ENCODE data around the gene LUZP2.
A peak's percentile ranks its signal among the peaks of the same experiment; 100 is the strongest.

The LUZP2 gene

DNA sequence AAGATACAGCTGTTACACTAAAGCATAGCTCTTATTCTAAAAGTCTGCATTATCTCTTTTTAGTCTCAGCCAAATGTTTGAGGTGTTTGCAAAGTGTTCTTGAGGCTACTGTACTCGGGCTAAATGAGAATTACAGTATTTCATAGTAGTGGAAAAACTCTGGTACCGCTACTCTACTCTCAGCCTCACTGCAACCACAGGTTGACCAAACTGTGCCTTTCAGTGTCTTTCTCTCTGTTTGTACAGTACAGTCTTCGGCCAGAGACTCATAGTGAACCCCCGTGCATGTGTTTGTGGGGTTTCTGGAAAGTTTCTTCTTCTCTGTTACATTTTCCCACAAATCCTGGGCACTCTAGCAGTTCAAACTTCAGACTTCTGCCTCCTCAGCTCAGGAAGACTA, 7.4 kb upstream of the LUZP2 start:
- TF ChIP-seq, protein P1, sequence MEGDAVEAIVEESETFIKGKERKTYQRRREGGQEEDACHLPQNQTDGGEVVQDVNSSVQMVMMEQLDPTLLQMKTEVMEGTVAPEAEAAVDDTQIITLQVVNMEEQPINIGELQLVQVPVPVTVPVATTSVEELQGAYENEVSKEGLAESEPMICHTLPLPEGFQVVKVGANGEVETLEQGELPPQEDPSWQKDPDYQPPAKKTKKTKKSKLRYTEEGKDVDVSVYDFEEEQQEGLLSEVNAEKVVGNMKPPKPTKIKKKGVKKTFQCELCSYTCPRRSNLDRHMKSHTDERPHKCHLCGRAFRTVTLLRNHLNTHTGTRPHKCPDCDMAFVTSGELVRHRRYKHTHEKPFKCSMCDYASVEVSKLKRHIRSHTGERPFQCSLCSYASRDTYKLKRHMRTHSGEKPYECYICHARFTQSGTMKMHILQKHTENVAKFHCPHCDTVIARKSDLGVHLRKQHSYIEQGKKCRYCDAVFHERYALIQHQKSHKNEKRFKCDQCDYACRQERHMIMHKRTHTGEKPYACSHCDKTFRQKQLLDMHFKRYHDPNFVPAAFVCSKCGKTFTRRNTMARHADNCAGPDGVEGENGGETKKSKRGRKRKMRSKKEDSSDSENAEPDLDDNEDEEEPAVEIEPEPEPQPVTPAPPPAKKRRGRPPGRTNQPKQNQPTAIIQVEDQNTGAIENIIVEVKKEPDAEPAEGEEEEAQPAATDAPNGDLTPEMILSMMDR (conservative IDR thresholded peaks at IDR 0.05; ENCODE audit: low read depth, low read length): no peak
- no peak for DNase-seq (ENCODE audit: low read depth)

DNA sequence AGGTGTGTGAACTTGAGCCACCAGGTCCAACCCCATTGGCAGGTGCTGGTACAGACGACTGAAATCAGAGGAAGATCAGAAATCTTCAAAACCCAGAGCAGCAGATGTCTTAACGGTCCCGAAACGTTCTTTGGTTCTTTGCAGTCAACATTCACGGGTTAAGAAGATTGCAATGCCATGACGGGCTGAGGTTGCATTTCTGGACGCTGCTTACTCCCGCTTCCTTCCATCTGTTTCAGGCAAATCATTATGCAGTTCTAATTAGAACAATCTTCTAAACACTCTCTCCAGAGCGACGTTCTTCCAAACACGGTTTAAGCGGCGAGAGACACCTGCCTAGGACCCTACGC, 492 bp upstream of the LUZP2 start:
- no peak for DNase-seq (ENCODE audit: low read depth)
- H3K4me3 ChIP-seq (ENCODE audit: low read length): peak overlapping the region; percentile 79

More for the DNA sequence above, 7.4 kb upstream of the LUZP2 start:
- H3K4me3 ChIP-seq (ENCODE audit: low read length): no peak overlapping the region

DNA sequence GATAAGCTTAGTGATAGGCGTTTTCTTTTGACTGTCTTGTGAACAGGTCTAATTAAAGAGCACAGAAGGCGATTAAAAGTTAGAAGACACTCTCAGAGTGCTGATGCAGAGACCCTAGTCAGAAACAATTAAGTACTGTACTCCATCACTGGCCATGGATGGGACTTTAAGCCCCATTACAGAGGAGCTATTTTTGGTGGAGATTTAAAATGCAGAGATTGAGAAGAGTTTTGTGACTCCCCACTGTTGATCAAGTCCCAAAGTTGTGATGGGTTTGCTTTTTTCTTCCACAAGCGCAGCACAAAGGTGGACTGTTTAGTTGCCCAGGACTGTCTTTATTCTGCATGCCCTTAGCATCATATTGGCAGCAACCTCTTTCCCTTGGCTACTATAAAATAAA, 978 bp downstream of the LUZP2 start:
- TF ChIP-seq, protein P1 (conservative IDR thresholded peaks at IDR 0.05; ENCODE audit: low read depth, low read length): no peak
- peak overlapping the region; percentile 79 for H3K4me3 ChIP-seq (ENCODE audit: low read length)
- DNase-seq (ENCODE audit: low read depth): no peak

More for the DNA sequence above, 492 bp upstream of the LUZP2 start:
- TF ChIP-seq, protein P1 (conservative IDR thresholded peaks at IDR 0.05; ENCODE audit: low read depth, low read length): no peak

DNA sequence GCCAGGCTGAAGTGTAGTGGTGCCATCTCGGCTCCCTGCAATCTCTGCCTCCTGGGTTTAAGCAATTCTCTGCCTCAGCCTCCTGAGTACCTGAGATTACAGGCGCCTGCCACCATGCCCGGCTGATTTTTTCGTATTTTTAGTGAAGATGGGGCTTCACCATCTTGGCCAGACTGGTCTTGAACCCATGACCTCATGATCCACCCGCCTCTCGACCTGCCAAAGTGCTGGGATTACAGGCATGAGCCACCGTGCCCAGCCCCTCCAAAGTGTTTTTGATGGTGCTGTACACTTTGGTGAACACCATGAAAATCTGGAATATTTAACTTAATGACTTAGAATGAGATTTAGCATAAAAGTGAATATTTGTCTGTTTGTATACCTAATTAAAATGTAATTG, 5.6 kb downstream of the LUZP2 start:
- no peak for DNase-seq (ENCODE audit: low read depth)
- no peak overlapping the region for H3K4me3 ChIP-seq (ENCODE audit: low read length)
- TF ChIP-seq, protein P1 (conservative IDR thresholded peaks at IDR 0.05; ENCODE audit: low read depth, low read length): no peak

DNA sequence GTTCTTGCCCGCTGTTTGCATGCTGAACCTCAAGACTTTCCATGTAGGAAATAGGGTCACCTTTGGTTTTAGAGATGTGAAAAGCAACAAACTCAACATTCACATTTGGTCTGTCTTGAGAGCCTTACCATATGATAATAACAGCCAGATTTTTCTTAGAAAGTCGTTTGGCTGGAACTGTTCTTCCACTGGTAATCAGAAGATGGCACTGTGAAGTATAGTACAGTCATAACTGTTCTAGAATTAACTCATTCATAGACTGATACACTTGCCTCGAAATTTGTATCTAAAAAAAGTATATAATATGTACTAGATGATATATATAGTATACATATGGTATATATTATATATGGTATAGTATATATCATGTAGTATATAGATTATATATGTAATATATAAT, 12.3 kb downstream of the LUZP2 start:
- DNase-seq (ENCODE audit: low read depth): no peak
- no peak overlapping the region for H3K4me3 ChIP-seq (ENCODE audit: low read length)
- TF ChIP-seq, protein P1 (conservative IDR thresholded peaks at IDR 0.05; ENCODE audit: low read depth, low read length): peak; percentile 44

DNA sequence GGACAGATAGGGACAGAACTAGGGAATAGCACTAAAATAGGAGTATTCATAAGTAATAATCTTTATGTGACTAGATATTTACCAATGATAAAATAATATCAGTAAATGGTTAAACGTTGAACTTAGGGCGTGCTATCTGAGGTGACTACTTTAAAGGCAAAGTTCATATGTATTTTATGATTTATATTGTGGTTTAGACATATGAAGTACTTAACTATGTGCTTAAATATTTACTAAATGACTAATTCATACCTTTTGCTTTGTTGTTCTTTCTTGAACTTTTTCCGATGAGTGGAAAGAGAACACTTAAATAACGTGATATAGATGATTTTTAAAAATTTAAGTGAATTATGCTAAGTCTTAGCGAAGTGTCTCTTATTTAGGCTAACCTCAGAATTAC, 14.7 kb downstream of the LUZP2 start:
- TF ChIP-seq, protein P1 (conservative IDR thresholded peaks at IDR 0.05; ENCODE audit: low read depth, low read length): no peak
- no peak overlapping the region for H3K4me3 ChIP-seq (ENCODE audit: low read length)
- DNase-seq (ENCODE audit: low read depth): no peak

DNA sequence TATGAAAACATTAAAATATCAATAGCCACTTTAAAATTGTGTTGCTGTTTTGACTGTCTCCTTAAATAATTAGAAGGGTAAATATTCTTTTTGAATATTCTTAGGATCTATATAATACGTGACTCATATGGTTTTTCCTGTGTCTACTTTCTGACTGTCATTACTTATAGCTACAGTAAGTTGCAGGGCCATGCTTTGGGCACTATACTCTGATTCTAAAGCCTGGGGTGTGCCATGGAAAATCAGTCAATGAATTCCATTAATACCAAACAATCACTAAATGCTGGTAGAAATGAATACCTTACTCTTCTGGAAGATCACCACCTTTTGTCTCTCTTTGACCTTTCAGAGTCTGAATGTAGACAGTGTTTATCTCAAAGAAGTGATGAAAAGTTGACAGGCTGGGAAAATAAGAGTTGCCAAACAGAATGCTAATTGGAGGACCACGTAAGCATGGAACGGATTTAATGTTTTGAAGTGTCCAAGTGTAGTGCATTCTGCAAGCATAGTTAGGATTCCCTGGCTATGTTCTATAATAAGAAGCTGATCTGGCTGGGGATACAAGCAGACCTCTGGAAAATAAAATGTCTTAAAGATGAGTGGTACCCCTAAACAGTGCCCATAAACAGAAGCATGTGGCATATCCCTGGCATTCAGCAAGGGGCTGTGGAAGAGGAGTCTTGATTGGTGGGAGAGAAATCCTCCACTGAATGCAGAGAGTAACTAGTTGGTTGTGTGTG, 16.8 kb downstream of the LUZP2 start:
- no peak for DNase-seq (ENCODE audit: low read depth)
- TF ChIP-seq, protein P1 (conservative IDR thresholded peaks at IDR 0.05; ENCODE audit: low read depth, low read length): no peak
- no peak overlapping the region for H3K4me3 ChIP-seq (ENCODE audit: low read length)

All from retinal pigment epithelial cell (primary cell).